ENCODE data around the gene SIGMAR1.

SIGMAR1 gene

GRCh38 chr9:34637356-34638137 lies at the start of gene SIGMAR1:
SIGMAR1 (minus strand) TSS chr9:34637787; CDS start chr9:34637697, 90 bp downstream.
- peak; percentile 88 for DNase-seq (ENCODE audit: low read depth)

GRCh38 chr9:34686732-34687131 lies 49.1 kb upstream of the SIGMAR1 start:
- peak; percentile 4 for DNase-seq (ENCODE audit: low read depth)

- DNase-seq (ENCODE audit: low read depth): no peak
Measured at GRCh38 chr9:34686231-34686630, 48.6 kb upstream of the SIGMAR1 start.

- DNase-seq (ENCODE audit: low read depth): peak; percentile 5
Measured at GRCh38 chr9:34685591-34685990, 48.0 kb upstream of the SIGMAR1 start.

- DNase-seq (ENCODE audit: low read depth): no peak
Measured at GRCh38 chr9:34684816-34685215, 47.2 kb upstream of the SIGMAR1 start.

- DNase-seq (ENCODE audit: low read depth): no peak
Measured at GRCh38 chr9:34684145-34684544, 46.6 kb upstream of the SIGMAR1 start.

GRCh38 chr9:34675869-34676268 lies 38.3 kb upstream of the SIGMAR1 start:
- no peak for DNase-seq (ENCODE audit: low read depth)

- DNase-seq (ENCODE audit: low read depth): peak; percentile 70
Measured at GRCh38 chr9:34675048-34675714, 37.6 kb upstream of the SIGMAR1 start.

GRCh38 chr9:34674440-34674839 lies 36.9 kb upstream of the SIGMAR1 start:
- DNase-seq (ENCODE audit: low read depth): no peak

GRCh38 chr9:34671307-34671706 lies 33.7 kb upstream of the SIGMAR1 start:
- DNase-seq (ENCODE audit: low read depth): no peak

- DNase-seq (ENCODE audit: low read depth): no peak
Measured at GRCh38 chr9:34669809-34670562, 32.4 kb upstream of the SIGMAR1 start.

- peak; percentile 96 for DNase-seq (ENCODE audit: low read depth)
Measured at GRCh38 chr9:34665381-34666250, 28.0 kb upstream of the SIGMAR1 start.

- no peak for DNase-seq (ENCODE audit: low read depth)
Measured at GRCh38 chr9:34665067-34665380, 27.4 kb upstream of the SIGMAR1 start.

- peak; percentile 83 for DNase-seq (ENCODE audit: low read depth)
Measured at GRCh38 chr9:34664281-34665066, 26.9 kb upstream of the SIGMAR1 start.

- no peak for DNase-seq (ENCODE audit: low read depth)
Measured at GRCh38 chr9:34663303-34663605, 25.7 kb upstream of the SIGMAR1 start.

GRCh38 chr9:34662526-34663302 lies 25.1 kb upstream of the SIGMAR1 start, which contains the start of gene CCL27:
CCL27 (minus strand) TSS chr9:34662657; CDS start chr9:34662633, 24 bp downstream.
- no peak for DNase-seq (ENCODE audit: low read depth)

GRCh38 chr9:34659592-34660253 lies 22.1 kb upstream of the SIGMAR1 start:
- no peak for DNase-seq (ENCODE audit: low read depth)

GRCh38 chr9:34658461-34658860 lies 20.9 kb upstream of the SIGMAR1 start:
- DNase-seq (ENCODE audit: low read depth): no peak

- no peak for DNase-seq (ENCODE audit: low read depth)
Measured at GRCh38 chr9:34656992-34657391, 19.4 kb upstream of the SIGMAR1 start.

GRCh38 chr9:34655394-34655793 lies 17.8 kb upstream of the SIGMAR1 start:
- no peak for DNase-seq (ENCODE audit: low read depth)

Measured in EH (cell line).